Suprapubic skin (tissue), 4 donors: ENCODE measurements around the gene CADPS.
A peak's percentile ranks its signal among the peaks of the same experiment; 100 is the strongest.

ENCODE experiments used
- CTCF ChIP-seq, 2 donors: fragments of 200-600 bp in 1 of 2; fragments of 450-650 bp in 1 of 2; sonication (generic) in 1 of 2; IDR thresholded peaks; one replicate each; pipeline ENCODE4 v1.5.1; 2016 to 2019; ENCODE audit warnings: antibody characterized with exemption in 2 of 2, mild to moderate bottlenecking in 1 of 2, moderate library complexity in 1 of 2
- EP300 ChIP-seq: sonication (generic); formaldehyde crosslinking; IDR thresholded peaks from one replicate; pipeline ENCODE4 v1.6.1; 2017; ENCODE audit warnings: antibody characterized with exemption
- POLR2A ChIP-seq, 2 donors: fragments of 450-650 bp; IDR thresholded peaks; one replicate each; pipeline ENCODE4 v1.6.1; 2017; ENCODE audit warnings: antibody characterized with exemption in 2 of 2, mild to moderate bottlenecking in 2 of 2, moderate library complexity in 2 of 2
- POLR2AphosphoS5 ChIP-seq, 3 donors: sonication (generic); formaldehyde crosslinking; IDR thresholded peaks; one replicate each; pipeline ENCODE4 v1.6.1; 2017; ENCODE audit warnings: antibody characterized with exemption in 3 of 3

GRCh38 chr3:62558549-62559112 lies 316.6 kb downstream of the CADPS start:
- TF ChIP-seq CTCF (IDR thresholded peaks at IDR 0.05) (peak in 1 of 2 donors; percentile 22), POLR2AphosphoS5 (IDR thresholded peaks at IDR 0.05) (no peak), EP300 (no peak), POLR2A (IDR thresholded peaks at IDR 0.05) (no peak)
